Mucosa of rectum (tissue), 2 donors: Measurements from ENCODE around the gene TREML1.
"Not testable (repeated sequence)": the region's sequence is repeated elsewhere in the genome, so short reads cannot be mapped to it uniquely, and the experiment has no call there.

ENCODE experiments used
- H3K27ac ChIP-seq, 2 donors: one replicate each; pipeline ENCODE4 v1.7.0; 2013; ENCODE audit warnings: inconsistent platforms in 2 of 2, low read depth in 2 of 2, low read length in 2 of 2
- H3K27me3 ChIP-seq, 2 donors: one replicate each; pipeline ENCODE4 v1.7.0; 2013; ENCODE audit warnings: low read length in 2 of 2; ENCODE audit not compliant: control insufficient read depth in 2 of 2, insufficient read depth in 2 of 2
- H3K36me3 ChIP-seq, 2 donors: one replicate each; pipeline ENCODE4 v1.7.0; 2013; ENCODE audit warnings: low read length in 2 of 2; ENCODE audit not compliant: control insufficient read depth in 2 of 2, insufficient read depth in 2 of 2
- H3K4me1 ChIP-seq, 2 donors: one replicate each; pipeline ENCODE4 v1.7.0; 2013; ENCODE audit warnings: low read length in 2 of 2, mild to moderate bottlenecking in 1 of 2; ENCODE audit not compliant: control insufficient read depth in 2 of 2, insufficient read depth in 2 of 2
- H3K4me3 ChIP-seq, 2 donors: one replicate each; pipeline ENCODE4 v1.7.0; 2013; ENCODE audit warnings: low read length in 2 of 2
- H3K9ac ChIP-seq, 2 donors: one replicate each; pipeline ENCODE4 v1.7.0; 2013; ENCODE audit warnings: low read length in 2 of 2, low read depth in 1 of 2, mild to moderate bottlenecking in 1 of 2
- H3K9me3 ChIP-seq, 2 donors: one replicate each; pipeline ENCODE4 v1.7.0; 2013; ENCODE audit warnings: low read length in 2 of 2; ENCODE audit not compliant: control insufficient read depth in 2 of 2
- donor health status: healthy.
- donor health status: Normal muscosa, but diverticular disease.

TREML1 gene

DNA sequence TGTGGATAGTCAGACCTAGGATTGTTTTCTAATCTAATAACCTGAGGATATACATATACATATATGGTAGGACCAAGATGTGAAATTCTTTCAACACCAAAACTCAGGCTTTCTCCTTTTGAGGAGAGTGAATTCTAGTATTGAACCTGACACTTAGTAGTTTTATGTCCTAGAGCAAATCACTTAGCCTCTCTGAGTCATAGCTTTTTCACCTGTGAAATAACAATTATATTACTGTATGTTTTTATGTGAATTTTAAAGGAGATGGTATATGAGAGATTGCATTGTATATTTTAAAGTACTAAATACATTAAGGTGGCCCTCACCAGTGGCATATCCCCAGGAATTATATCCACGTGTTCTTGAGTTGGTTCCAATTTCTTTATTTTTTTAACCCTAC is 34.6 kb downstream of the TREML1 start:
- no peaks in the 10 kb centered on the region for H3K9me3 ChIP-seq
- no peaks in the 10 kb centered on the region for H3K4me1 ChIP-seq
- H3K36me3 ChIP-seq = peaks cover 0 to 6% of the 10 kb centered on the region in 2 donors
- no peak overlapping the region for H3K4me3 ChIP-seq
- no peaks in the 10 kb centered on the region for H3K27me3 ChIP-seq
- H3K9ac ChIP-seq = no peak overlapping the region
- H3K27ac ChIP-seq = no peak overlapping the region

- not testable (repeated sequence) for H3K9ac ChIP-seq
Measured at GRCh38 chr6:41115027-41115426, 39.1 kb downstream of the TREML1 start.

GRCh38 chr6:41111017-41111416 is 43.1 kb downstream of the TREML1 start:
- Histone ChIP-seq H3K27me3 (no peaks in the 10 kb centered on the region), H3K4me1 (no peaks in the 10 kb centered on the region), H3K36me3 (no peaks in the 10 kb centered on the region), H3K4me3 (no peak overlapping the region), H3K9ac (no peak overlapping the region), H3K9me3 (no peaks in the 10 kb centered on the region), H3K27ac (no peak overlapping the region)

More at GRCh38 chr6:41115027-41115426, 39.1 kb downstream of the TREML1 start:
- not testable (repeated sequence) for H3K27me3 ChIP-seq, H3K9me3 ChIP-seq, H3K27ac ChIP-seq, H3K36me3 ChIP-seq, H3K4me1 ChIP-seq, H3K4me3 ChIP-seq

DNA sequence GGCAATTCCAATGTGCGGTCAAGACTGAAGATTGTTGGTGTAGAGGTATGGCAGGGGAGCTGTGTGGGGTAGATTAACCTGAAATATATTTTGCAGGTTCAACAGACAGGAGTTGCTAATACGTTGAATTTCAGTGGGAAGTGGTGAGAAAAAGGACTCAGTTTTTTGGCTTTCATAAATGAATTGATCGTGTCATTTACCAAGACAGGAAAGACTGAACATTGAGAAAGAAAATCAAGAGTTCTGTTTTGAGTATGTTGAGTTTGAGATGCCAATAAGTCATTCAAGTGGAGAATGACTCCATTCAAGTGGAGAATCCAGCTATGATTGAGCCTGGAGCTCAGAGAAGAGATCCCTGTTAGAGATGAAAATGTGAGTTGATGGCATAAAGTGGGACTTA is 50.3 kb downstream of the TREML1 start:
- Histone ChIP-seq H3K27ac (no peak overlapping the region), H3K9me3 (no peaks in the 10 kb centered on the region), H3K36me3 (peaks cover 6 to 12% of the 10 kb centered on the region in 2 donors), H3K4me3 (no peak overlapping the region), H3K9ac (no peak overlapping the region), H3K4me1 (no peaks in the 10 kb centered on the region), H3K27me3 (no peaks in the 10 kb centered on the region)

- H3K36me3 ChIP-seq = peaks cover 35 to 40% of the 10 kb centered on the region in 2 donors
- no peaks in the 10 kb centered on the region for H3K9me3 ChIP-seq
- H3K27me3 ChIP-seq = no peaks in the 10 kb centered on the region
- no peak overlapping the region for H3K27ac ChIP-seq
- H3K4me3 ChIP-seq = no peak overlapping the region
- no peak overlapping the region for H3K9ac ChIP-seq
- H3K4me1 ChIP-seq = no peaks in the 10 kb centered on the region
Measured at GRCh38 chr6:41100871-41101287, 53.3 kb downstream of the TREML1 start.
